COLO668 (cell line): Measurements from ENCODE around the gene CLK1.

Experiments
- DNase-seq: peaks from one replicate; lab custom pipeline; 2025; ENCODE audit not compliant: unreplicated experiment; lab: John Stamatoyannopoulos, UW

The CLK1 gene

GRCh38 chr2:200811333-200812121 lies 52.9 kb downstream of the CLK1 start, which contains the start of gene BZW1:
Gene BZW1 (plus strand): TSS chr2:200811910. CDS start chr2:200813218, 1,308 bp downstream.
- DNase-seq: peak; percentile 95

DNA sequence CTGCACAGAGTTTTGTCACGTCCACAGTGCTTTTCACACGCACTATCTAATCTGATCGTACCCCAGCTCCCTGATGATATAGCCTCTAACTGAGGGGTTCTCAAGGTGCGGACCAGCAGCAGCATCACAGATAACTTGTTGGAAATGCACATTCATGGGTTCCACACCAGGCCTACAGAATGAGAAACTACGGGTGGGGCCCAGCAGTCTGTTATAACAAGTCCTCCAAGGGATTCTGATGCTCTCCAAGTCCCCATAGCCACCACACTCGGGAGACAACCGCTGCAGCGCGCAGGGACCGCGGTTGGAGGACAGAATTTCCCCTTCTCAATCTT lies 53.5 kb downstream of the CLK1 start:
- no peak for DNase-seq

- DNase-seq: no peak
Measured at GRCh38 chr2:200810252-200810997, 54.0 kb downstream of the CLK1 start.

- no peak for DNase-seq
Measured at GRCh38 chr2:200809506-200810251, 54.8 kb downstream of the CLK1 start.
